GM19395 (cell line): Measurements from ENCODE around the gene AFF3.
"Not testable (repeated sequence)": the region's sequence is repeated elsewhere in the genome, so short reads cannot be mapped to it uniquely, and the experiment has no call there.

Source experiments
- ATAC-seq: cut with Tn5 transposase; IDR thresholded peaks from one replicate; pipeline ENCODE4 v1.9.1; 2021; ENCODE audit warnings: mild to moderate bottlenecking, moderate library complexity; ENCODE audit not compliant: unreplicated experiment

The AFF3 gene

GRCh38 chr2:99537910-99538485 is 604.4 kb downstream of the AFF3 start:
- ATAC-seq = no peak

GRCh38 chr2:99524056-99524455 is 618.3 kb downstream of the AFF3 start:
- no peak for ATAC-seq

DNA sequence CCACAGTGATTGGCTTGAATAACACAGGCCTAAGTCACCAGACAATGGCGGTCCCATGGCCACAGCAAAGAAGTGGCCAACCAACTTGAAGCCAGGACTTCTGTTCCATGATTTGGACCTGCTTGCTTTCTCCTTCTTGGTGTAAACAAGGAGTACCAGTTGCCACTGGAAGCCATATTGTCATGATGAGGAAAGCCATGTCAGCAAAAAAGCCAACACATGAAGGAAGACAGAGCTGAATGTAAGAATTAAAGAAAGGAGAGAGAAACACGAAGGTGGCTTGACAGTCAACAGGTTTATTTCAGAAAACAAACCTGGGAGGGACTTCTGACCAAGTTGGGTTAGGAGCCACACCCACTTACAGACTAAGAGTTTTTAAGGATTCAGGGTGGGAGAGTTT is 620.2 kb downstream of the AFF3 start:
- ATAC-seq = no peak

GRCh38 chr2:99520813-99521212 is 621.6 kb downstream of the AFF3 start:
- ATAC-seq = no peak

DNA sequence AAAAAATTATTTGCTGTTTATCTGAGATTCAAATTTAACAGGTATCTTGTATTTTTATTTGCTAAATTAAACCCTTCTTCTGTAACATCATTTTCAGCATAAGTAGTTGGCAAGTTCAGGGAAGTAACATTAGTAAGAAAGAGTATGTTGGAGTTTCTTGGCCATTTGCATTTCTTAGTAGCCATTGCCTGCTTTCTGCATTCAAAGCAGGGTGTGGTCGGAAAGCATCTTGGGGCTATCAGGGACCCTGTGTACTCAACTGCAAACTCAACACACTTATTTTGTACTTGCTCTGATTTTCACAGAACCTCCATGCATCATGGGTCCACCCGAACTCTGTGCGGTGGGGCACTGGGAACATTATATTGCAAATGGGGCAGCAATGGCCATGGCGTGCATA is 622.2 kb downstream of the AFF3 start:
- no peak for ATAC-seq

DNA sequence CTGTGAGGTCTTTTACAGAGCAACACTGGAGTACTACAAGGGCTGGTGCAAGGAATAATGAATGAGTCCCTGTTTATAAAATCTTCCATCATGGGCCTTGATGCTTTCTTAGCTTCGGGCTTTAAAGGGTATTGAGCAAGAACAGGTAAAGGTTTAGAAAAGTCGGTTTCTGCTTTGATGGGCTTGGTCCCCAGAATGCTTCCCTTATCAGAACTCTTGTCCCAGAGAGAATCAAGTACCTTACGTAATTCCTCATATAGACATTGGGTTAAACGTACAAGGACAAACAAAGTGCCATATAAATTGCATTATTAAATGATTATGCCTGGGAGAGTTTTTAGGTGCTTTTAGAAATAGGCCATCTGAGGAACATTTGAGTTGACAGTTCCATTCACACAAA is 628.0 kb downstream of the AFF3 start:
- ATAC-seq = no peak

GRCh38 chr2:99512181-99512591 is 630.2 kb downstream of the AFF3 start:
- no peak for ATAC-seq

DNA sequence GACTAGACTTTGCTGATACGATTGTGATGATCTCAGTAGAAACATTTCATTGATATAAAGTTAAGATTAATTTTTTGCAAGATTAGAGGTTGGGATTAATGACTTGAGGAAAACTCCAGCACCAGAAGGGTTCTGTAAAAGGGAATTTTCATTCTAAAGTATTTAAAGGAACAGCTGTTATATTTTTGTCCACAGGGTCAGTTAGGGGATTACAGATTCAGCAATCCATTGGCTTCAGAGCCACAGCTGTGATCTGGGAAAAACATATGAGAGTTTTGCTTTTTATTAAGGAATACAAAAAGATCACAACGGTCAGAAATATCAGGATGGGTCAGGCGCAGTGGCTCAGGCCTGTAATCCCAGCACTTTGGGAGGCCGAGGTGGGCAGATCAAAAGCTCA is 633.0 kb downstream of the AFF3 start:
- ATAC-seq = no peak

GRCh38 chr2:99507937-99508818 is 634.2 kb downstream of the AFF3 start:
- ATAC-seq = no peak

- ATAC-seq = no peak
Observed at GRCh38 chr2:99504844-99505584, 637.4 kb downstream of the AFF3 start.

GRCh38 chr2:99503662-99504416 is 638.6 kb downstream of the AFF3 start:
- ATAC-seq = not testable (repeated sequence)

DNA sequence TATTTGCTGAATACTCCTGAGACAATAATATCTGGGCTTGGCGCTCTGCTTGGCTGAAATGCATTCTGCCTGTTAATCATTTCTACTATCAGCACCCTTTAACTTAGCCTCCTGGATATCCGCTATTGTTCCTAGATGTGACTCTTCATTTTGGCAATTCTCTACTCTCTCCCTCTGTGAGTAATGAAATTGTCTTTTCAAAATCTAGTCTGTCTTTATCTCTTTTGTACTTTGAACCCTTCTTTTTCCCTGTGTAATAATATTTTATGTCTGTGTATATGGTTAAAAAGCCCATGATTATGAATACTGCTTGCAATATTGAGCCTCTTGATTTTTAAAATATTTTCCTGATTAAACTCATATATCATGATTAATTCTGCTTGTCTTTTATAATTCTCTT is 646.4 kb downstream of the AFF3 start:
- no peak for ATAC-seq
